CD1c-positive myeloid dendritic cell (primary cell): ENCODE measurements around the gene RAD23B.

ENCODE experiments used
- DNase-seq: peaks from one replicate; pipeline ENCODE4 v3.0.0-alpha.2; 2016; ENCODE audit errors: extremely low spot score

The RAD23B gene

GRCh38 chr9:107335331-107335730, 52.3 kb downstream of the RAD23B start:
- DNase-seq, result no peak

GRCh38 chr9:107336718-107337360, 53.8 kb downstream of the RAD23B start:
- DNase-seq, result no peak

- DNase-seq, result peak; percentile 86
These were observed 54.9 kb downstream of the RAD23B start for GRCh38 chr9:107337676-107338590.

GRCh38 chr9:107338911-107339659, 56.0 kb downstream of the RAD23B start:
- DNase-seq, result no peak

GRCh38 chr9:107340920-107341632, 58.0 kb downstream of the RAD23B start:
- peak; percentile 69 for DNase-seq

GRCh38 chr9:107342476-107343161, 59.5 kb downstream of the RAD23B start:
- no peak for DNase-seq

GRCh38 chr9:107345327-107345726, 62.2 kb downstream of the RAD23B start:
- DNase-seq, result no peak

GRCh38 chr9:107348836-107349235, 65.8 kb downstream of the RAD23B start:
- DNase-seq, result no peak

- no peak for DNase-seq
These were observed 67.4 kb downstream of the RAD23B start for GRCh38 chr9:107350443-107350842.

- DNase-seq, result no peak
These were observed 68.4 kb downstream of the RAD23B start for GRCh38 chr9:107351382-107352045.

GRCh38 chr9:107355394-107355793, 72.3 kb downstream of the RAD23B start:
- no peak for DNase-seq

GRCh38 chr9:107358986-107359385, 75.9 kb downstream of the RAD23B start:
- DNase-seq, result no peak

GRCh38 chr9:107360098-107360497, 77.0 kb downstream of the RAD23B start:
- no peak for DNase-seq

- DNase-seq, result no peak
These were observed 78.7 kb downstream of the RAD23B start for GRCh38 chr9:107361816-107362215.

GRCh38 chr9:107363516-107364152, 80.6 kb downstream of the RAD23B start:
- DNase-seq, result no peak

GRCh38 chr9:107367727-107368502, 84.8 kb downstream of the RAD23B start:
- no peak for DNase-seq

- DNase-seq, result no peak
These were observed 85.6 kb downstream of the RAD23B start for GRCh38 chr9:107368696-107369095.

GRCh38 chr9:107373809-107374208, 90.7 kb downstream of the RAD23B start:
- DNase-seq, result no peak

- DNase-seq, result no peak
These were observed 91.9 kb downstream of the RAD23B start for GRCh38 chr9:107375001-107375400.
